IgD-negative memory B cell (primary cell): Measurements from ENCODE around the gene PTPRU. TPM values are rescaled to one million over a fixed set of nuclear protein-coding genes. Genes with fewer than 3 reads are reported as not detected.

Experiments
- H3K27ac Mint-ChIP-seq, 3 donors: one replicate each; pipeline ENCODE4 v1.8.0; 2020 to 2022; ENCODE audit warnings: mild to moderate bottlenecking in 3 of 3, mixed read lengths in 3 of 3, moderate library complexity in 1 of 3
- H3K27me3 Mint-ChIP-seq: one replicate; pipeline ENCODE4 v1.8.0; 2021; ENCODE audit warnings: mixed read lengths
- H3K36me3 Mint-ChIP-seq: one replicate; pipeline ENCODE4 v1.8.0; 2020; ENCODE audit warnings: mild to moderate bottlenecking, mixed read lengths
- H3K4me1 Mint-ChIP-seq, 3 donors: one replicate each; pipeline ENCODE4 v1.8.0; 2020 to 2022; ENCODE audit warnings: mixed read lengths in 3 of 3, mild to moderate bottlenecking in 1 of 3
- H3K4me3 Mint-ChIP-seq, 4 donors: one replicate each; pipeline ENCODE4 v1.8.0; 2020 to 2022; ENCODE audit warnings: mild to moderate bottlenecking in 4 of 4, mixed read lengths in 4 of 4, moderate library complexity in 3 of 4
- H3K9me3 Mint-ChIP-seq, 3 donors: one replicate each; pipeline ENCODE4 v1.8.0; 2020 to 2021; ENCODE audit warnings: mixed read lengths in 3 of 3, mild to moderate bottlenecking in 1 of 3
- polyA plus RNA-seq: library from polyadenylated mRNA; unstranded; fragments of 300-500 nt; fragmentation: Illumina TruSeq; gene quantifications from one replicate; pipeline ENCODE4 v1.2.3, GENCODE V29; 2021

PTPRU gene
- polyA plus RNA-seq, 1 donor from 2014 or later: not detected

DNA sequence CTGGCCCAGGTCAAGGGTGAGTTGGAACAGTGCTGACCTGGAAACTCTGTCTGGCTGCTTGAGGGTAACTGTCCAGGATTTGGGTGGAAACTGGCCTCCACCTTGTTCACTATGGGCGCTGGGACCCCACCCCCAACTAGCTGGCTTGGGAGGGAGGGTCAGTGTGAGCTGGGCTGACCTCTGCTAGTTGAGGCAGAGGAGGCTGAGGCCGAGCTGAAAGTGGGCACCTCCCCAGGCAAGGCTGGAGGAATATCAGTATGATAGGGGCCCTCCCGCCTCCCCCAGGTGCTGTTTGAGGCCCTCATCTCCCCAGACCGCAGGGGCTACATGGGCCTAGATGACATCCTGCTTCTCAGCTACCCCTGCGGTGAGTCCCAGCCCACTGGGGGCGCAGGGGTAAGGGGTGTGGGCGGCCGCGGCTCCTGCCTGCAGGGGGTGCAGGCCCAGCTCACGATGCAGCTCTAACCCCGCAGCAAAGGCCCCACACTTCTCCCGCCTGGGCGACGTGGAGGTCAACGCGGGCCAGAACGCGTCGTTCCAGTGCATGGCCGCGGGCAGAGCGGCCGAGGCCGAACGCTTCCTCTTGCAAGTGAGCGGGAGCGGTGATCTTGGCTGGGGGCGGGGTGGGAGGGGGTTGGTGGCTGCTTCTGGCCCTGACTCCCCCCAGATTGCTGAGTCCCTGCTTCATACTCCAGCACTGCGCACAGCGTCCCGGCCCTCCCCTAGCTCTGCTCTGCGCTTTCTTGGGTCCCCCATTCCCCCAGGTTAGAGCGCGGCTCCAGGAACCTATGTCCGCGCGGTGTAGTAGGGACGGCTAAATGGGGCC, 22.9 kb downstream of the PTPRU start:
- Mint-ChIP-seq H3K36me3 (peaks cover 5% of the 10 kb centered on the region), H3K27me3 (peaks cover 34% of the 10 kb centered on the region), H3K4me3 (peak overlapping the region in 3 of 4 donors; percentile 55 to 88 (median 70)), H3K27ac (no peak overlapping the region), H3K4me1 (peaks cover 0 to 4% (median 2%) of the 10 kb centered on the region in 3 donors), H3K9me3 (no peaks in the 10 kb centered on the region)

DNA sequence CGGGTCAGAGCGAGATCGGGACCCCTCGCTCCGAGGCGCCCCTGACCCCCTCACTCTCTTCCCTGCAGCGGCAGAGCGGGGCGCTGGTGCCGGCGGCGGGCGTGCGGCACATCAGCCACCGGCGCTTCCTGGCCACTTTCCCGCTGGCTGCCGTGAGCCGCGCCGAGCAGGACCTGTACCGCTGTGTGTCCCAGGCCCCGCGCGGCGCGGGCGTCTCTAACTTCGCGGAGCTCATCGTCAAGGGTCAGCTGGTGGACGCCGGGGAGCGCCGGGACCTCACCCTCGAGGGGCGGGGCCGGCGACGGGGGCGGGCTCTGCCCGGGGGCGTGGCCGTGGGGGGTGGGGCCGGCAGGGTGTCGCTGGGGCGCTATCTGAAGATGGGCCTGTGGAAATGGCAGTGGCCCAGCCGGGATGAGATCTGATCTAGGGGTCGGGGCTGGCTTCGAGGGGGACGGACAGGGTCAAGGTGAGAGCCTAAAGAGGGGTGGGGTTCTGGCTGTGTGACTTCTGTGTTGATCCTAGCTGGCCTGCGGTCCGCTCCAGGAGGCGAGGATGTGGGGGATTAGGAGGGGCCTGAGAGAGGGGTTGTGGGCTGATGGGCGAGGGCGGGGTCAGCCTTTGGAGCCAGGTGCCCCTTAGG, 23.6 kb downstream of the PTPRU start:
- Mint-ChIP-seq H3K4me1 (peaks cover 0 to 4% (median 2%) of the 10 kb centered on the region in 3 donors), H3K36me3 (peaks cover 5% of the 10 kb centered on the region), H3K27ac (no peak overlapping the region), H3K4me3 (peak overlapping the region in 3 of 4 donors; percentile 70 to 88 (median 85)), H3K9me3 (no peaks in the 10 kb centered on the region), H3K27me3 (peaks cover 34% of the 10 kb centered on the region)

DNA sequence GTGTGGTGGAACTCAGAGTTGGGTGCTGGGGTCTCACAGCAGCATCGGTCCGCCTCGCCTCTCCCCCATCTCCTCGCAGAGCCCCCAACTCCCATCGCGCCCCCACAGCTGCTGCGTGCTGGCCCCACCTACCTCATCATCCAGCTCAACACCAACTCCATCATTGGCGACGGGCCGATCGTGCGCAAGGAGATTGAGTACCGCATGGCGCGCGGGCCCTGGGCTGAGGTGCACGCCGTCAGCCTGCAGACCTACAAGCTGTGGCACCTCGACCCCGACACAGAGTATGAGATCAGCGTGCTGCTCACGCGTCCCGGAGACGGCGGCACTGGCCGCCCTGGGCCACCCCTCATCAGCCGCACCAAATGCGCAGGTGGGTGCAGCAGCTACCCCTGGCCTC, 24.2 kb downstream of the PTPRU start:
- Mint-ChIP-seq H3K27me3 (peaks cover 36% of the 10 kb centered on the region), H3K4me3 (peak overlapping the region in 2 of 4 donors; percentile 85 to 88), H3K9me3 (no peaks in the 10 kb centered on the region), H3K36me3 (peaks cover 5% of the 10 kb centered on the region), H3K4me1 (peaks cover 0 to 4% (median 2%) of the 10 kb centered on the region in 3 donors), H3K27ac (no peak overlapping the region)

DNA sequence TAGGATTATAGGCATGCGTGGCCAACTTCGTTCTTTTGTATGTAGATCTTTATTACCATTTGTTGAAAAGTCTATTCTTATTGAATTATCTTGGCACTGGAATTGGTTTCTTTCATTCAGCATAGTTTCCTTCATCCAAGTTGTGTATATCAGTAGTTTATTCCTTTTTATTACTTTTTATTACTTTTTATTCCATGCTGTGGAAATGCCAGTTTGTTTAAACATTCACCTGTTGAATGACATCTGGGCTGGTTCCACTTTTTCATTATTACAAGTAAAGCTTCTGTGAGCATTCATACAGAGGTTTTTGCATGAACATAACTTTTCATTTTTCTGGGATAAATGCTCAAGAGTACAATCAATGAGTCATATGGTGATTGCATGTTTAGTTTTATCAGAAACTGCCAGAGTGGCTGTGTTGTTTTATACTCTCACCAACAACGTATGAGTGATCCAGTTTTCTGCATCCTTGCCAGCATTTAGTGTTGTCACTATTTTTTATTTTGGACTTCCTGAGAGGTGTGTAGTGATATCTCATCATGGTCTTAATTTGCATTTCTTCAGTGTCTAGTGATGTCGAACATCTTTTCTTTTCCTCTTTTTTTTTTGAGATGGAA, 28.6 kb downstream of the PTPRU start:
- Mint-ChIP-seq H3K4me3 (no peak overlapping the region), H3K27ac (no peak overlapping the region), H3K27me3 (peaks cover 41% of the 10 kb centered on the region), H3K36me3 (peaks cover 4% of the 10 kb centered on the region), H3K9me3 (no peaks in the 10 kb centered on the region), H3K4me1 (peaks cover 0 to 2% (median 0%) of the 10 kb centered on the region in 3 donors)

DNA sequence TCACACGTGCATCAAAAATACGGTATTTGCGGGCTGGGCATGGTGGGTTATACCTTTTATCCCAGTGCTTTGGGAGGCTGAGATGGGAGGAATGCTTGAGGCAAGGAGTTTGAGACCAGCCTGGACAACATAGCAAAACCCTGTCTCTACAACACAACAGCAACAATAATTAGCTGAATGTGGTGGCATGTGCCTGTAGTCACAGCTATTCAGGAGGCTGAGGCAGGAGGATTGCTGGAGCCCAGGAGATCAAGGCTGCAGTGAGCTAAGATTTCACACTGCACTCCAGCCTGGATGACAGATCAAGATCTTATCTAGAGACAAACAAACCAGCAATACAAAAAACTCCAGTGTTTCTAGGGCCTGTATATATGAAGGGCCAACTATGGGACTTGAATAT, 30.6 kb downstream of the PTPRU start:
- peaks cover 4% of the 10 kb centered on the region for H3K36me3 Mint-ChIP-seq
- H3K27me3 Mint-ChIP-seq: peaks cover 31% of the 10 kb centered on the region
- H3K27ac Mint-ChIP-seq: no peak overlapping the region
- H3K4me3 Mint-ChIP-seq: no peak overlapping the region
- H3K4me1 Mint-ChIP-seq: no peaks in the 10 kb centered on the region
- H3K9me3 Mint-ChIP-seq: no peaks in the 10 kb centered on the region

DNA sequence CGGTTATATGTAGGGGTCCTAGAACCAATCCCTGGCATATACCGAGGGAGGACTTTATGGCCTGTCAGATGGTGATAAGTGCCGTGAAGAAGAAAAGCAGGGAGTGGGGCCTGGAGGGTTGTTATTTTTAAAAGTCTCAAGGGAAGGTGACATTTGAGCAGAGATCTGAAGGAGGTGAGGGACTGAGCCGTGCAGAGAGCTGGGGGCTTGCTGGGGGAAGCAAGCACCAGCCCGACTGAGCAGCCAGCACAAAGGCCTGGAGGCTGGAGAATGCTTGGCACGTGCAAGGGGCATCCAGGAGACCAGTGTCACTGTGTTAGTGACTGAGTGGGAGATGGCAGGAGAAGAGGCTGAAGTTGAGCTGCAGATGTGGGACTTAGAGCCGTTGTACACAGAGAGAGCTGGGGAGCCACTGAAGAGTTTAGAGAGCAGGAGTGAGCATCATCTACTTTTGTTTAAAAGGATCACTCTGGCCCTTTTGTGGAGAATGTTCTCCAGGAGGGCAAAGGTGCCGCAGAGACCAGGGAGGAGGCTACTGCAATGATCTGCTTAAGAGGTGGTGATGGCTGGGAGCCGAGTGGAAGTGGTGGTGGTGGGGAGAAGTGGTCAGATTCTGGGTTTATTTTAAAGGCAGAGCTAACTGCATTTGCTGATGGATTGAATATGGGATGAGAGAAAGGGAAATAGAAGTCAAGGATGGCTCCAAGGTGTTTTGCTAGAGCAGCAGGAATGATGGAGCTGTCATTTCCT, 31.2 kb downstream of the PTPRU start:
- Mint-ChIP-seq H3K9me3 (no peaks in the 10 kb centered on the region), H3K4me3 (no peak overlapping the region), H3K27me3 (peaks cover 30% of the 10 kb centered on the region), H3K36me3 (peaks cover 4% of the 10 kb centered on the region), H3K27ac (no peak overlapping the region), H3K4me1 (no peaks in the 10 kb centered on the region)

DNA sequence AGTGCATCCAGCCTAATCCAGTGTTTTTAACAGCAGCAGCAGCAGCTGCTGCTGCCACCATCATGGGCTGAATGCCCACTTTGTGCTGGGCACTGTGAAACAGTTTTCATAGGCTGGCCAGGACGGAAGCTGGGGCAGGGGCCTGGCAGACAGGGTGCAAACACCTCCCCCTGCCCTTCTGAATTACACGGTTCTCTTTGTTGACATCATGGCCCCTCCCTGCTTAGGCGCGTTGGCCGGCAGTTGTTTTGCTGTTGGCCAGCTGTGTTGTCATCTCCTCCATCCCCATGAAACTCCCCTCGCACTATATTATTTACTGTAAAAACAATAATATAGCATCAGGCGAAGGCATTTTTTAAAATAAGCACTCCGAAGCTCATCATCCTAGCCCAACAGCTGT, 33.1 kb downstream of the PTPRU start:
- Mint-ChIP-seq H3K36me3 (no peaks in the 10 kb centered on the region), H3K4me3 (no peak overlapping the region), H3K27me3 (peaks cover 29% of the 10 kb centered on the region), H3K27ac (no peak overlapping the region), H3K4me1 (no peaks in the 10 kb centered on the region), H3K9me3 (no peaks in the 10 kb centered on the region)

DNA sequence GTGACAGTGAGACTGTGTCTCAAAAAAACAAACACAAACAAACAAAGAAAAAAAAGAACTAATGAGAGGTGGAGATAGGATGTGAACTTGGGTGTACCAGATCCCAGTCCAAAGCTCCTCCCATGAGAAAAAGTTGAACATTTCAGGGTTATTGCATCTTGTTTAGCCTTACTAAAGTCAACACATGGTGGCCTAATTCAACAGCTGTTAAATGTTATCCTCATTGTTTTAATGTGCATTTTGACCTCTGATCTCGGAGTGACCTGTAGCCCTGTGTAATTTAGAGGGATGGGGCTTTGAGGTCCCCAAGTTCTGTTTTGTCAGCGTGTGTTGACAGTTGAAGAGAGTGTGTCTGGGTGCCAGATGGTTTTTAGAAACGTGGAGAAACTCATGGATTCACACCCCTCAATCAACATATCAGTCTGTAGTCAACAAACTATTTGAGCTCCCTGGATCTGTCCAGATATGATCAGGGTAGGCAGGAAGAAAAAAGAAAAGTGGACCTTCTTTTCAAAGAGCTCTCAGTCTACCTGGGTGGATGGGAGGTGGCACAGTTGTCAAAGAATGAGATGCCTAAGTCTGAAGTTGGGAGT, 34.7 kb downstream of the PTPRU start:
- Mint-ChIP-seq H3K9me3 (no peaks in the 10 kb centered on the region), H3K4me3 (no peak overlapping the region), H3K27ac (no peak overlapping the region), H3K4me1 (no peaks in the 10 kb centered on the region), H3K27me3 (peaks cover 24% of the 10 kb centered on the region), H3K36me3 (no peaks in the 10 kb centered on the region)

DNA sequence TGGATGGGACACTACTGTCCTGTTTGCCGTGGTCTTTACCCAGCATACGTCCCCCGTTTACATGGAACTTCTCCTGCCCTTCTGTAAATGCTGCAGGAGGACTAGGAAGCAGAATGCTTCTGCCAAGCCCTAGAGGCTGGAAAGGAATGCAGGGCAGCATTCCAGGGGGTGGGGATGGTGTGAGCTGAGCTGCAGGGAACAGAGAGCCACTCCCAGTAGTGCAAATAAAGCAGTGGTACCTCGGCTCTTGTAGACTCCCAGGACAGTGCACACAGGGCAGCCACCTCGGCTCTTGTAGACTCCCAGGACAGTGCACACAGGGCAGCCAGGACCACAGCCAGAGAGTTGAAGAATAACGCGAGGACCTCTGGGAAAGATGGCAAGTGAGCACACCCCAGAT, 35.4 kb downstream of the PTPRU start:
- peaks cover 2% of the 10 kb centered on the region for H3K36me3 Mint-ChIP-seq
- peaks cover 0 to 3% (median 0%) of the 10 kb centered on the region in 3 donors for H3K9me3 Mint-ChIP-seq
- H3K27ac Mint-ChIP-seq: no peak overlapping the region
- H3K4me1 Mint-ChIP-seq: no peaks in the 10 kb centered on the region
- H3K4me3 Mint-ChIP-seq: no peak overlapping the region
- peaks cover 18% of the 10 kb centered on the region for H3K27me3 Mint-ChIP-seq

DNA sequence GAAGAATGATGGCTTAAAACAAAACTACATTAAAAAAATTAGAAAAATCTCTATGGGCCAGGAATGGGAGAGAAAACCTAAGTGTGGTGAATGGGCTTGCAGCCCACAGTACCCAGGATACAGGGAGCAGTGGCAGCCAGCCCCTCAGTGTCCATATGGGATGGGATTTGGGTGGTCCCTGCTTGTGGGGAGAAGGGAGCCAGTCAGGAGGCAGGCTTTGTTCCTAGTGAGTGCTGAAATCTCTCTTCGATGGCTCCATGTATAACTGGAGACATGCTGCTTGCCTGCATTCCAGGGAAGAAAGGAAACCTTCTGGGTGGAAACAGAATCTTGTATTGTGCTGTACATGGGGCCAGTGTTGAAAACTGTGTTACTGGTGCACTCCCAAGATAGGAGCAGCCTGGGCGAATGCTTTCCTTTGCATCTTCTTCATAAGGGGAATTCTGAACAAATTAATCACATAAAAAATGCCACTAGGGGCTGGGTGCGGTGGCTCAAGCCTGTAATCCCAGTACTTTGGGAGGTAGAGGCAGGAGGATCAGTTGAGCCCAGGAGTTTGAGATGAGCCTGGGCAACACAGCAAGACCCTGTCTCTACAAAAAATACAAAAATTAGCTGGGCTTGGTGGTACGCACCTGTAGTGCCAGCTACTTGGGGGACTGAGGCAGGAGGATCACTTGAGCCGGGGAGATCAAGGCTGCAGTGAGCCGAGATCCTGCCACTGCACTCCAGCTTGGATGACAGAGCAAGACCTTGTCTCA, 36.0 kb downstream of the PTPRU start:
- no peak overlapping the region for H3K27ac Mint-ChIP-seq
- H3K36me3 Mint-ChIP-seq: peaks cover 2% of the 10 kb centered on the region
- H3K4me3 Mint-ChIP-seq: no peak overlapping the region
- peaks cover 15% of the 10 kb centered on the region for H3K27me3 Mint-ChIP-seq
- H3K9me3 Mint-ChIP-seq: peaks cover 0 to 5% (median 0%) of the 10 kb centered on the region in 3 donors
- H3K4me1 Mint-ChIP-seq: no peaks in the 10 kb centered on the region

DNA sequence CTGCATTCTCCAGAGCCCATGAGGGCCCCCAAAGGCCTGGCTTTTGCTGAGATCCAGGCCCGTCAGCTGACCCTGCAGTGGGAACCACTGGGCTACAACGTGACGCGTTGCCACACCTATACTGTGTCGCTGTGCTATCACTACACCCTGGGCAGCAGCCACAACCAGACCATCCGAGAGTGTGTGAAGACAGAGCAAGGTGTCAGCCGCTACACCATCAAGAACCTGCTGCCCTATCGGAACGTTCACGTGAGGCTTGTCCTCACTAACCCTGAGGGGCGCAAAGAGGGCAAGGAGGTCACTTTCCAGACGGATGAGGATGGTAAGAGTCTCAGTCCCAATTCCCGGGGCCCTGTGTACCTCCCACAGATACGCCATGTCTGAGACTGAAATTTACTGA, 39.1 kb downstream of the PTPRU start:
- peaks cover 0 to 5% (median 0%) of the 10 kb centered on the region in 3 donors for H3K9me3 Mint-ChIP-seq
- peaks cover 2% of the 10 kb centered on the region for H3K36me3 Mint-ChIP-seq
- no peaks in the 10 kb centered on the region for H3K4me1 Mint-ChIP-seq
- peaks cover 7% of the 10 kb centered on the region for H3K27me3 Mint-ChIP-seq
- no peak overlapping the region for H3K27ac Mint-ChIP-seq
- H3K4me3 Mint-ChIP-seq: no peak overlapping the region

DNA sequence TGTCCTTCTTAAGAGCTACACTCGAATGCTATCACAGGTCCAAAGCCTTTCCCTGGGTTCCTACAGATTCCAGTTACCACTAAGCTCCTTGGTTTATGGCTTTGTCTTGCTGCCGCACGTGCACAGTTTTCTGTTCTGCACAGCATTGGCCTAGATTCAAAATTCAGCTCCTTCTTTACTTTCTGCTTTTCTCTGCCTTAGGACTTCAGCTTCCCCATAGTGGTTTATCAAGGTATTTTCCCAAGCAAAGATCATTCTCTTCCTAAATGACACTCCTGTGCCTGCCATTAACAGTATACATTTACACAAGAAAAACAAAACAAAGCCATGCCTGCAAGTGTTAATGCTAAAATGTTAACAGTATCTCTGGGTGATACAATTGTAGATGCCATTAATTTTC, 41.8 kb downstream of the PTPRU start:
- H3K9me3 Mint-ChIP-seq: peaks cover 0 to 5% (median 0%) of the 10 kb centered on the region in 3 donors
- no peak overlapping the region for H3K4me3 Mint-ChIP-seq
- H3K27ac Mint-ChIP-seq: no peak overlapping the region
- peaks cover 2% of the 10 kb centered on the region for H3K36me3 Mint-ChIP-seq
- no peaks in the 10 kb centered on the region for H3K4me1 Mint-ChIP-seq
- peaks cover 1% of the 10 kb centered on the region for H3K27me3 Mint-ChIP-seq

DNA sequence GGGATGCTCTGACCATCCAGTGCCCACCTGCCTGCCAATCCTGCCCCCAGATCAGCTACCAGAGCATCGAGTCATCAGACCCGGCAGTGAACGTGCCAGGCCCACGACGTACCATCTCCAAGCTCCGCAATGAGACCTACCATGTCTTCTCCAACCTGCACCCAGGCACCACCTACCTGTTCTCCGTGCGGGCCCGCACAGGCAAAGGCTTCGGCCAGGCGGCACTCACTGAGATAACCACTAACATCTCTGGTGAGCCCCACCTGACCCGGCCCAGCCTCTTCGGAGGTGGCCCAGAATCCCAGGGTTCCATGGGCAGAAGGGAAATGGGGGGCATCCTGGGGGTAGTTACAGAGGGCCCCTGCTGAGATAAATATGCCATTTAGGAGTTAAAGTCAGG, 43.1 kb downstream of the PTPRU start:
- peaks cover 1% of the 10 kb centered on the region for H3K27me3 Mint-ChIP-seq
- H3K9me3 Mint-ChIP-seq: peaks cover 0 to 6% (median 0%) of the 10 kb centered on the region in 3 donors
- H3K36me3 Mint-ChIP-seq: peaks cover 2% of the 10 kb centered on the region
- H3K4me1 Mint-ChIP-seq: peaks cover 0 to 2% (median 0%) of the 10 kb centered on the region in 3 donors
- H3K4me3 Mint-ChIP-seq: no peak overlapping the region
- no peak overlapping the region for H3K27ac Mint-ChIP-seq

DNA sequence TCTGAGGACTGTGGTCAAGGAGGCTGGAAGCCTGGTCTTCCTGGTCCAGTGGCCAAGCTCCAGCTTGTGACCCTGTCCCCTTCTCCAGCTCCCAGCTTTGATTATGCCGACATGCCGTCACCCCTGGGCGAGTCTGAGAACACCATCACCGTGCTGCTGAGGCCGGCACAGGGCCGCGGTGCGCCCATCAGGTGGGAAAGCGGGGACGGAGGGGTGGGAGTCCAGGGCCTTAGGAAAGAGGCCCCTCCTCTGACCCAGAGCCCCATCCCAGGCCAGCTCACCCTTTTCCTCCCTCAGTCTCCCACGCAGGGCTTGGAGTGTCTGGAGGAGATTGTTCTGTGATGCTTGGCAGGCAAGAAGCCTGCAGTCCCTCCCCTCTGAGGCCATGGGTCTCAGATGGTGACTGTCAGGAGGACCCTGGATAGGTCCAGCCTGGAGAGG, 43.6 kb downstream of the PTPRU start:
- no peak overlapping the region for H3K27ac Mint-ChIP-seq
- peaks cover 2% of the 10 kb centered on the region for H3K36me3 Mint-ChIP-seq
- H3K9me3 Mint-ChIP-seq: peaks cover 0 to 6% (median 0%) of the 10 kb centered on the region in 3 donors
- no peak overlapping the region for H3K4me3 Mint-ChIP-seq
- H3K4me1 Mint-ChIP-seq: peaks cover 0 to 2% (median 0%) of the 10 kb centered on the region in 3 donors
- H3K27me3 Mint-ChIP-seq: peaks cover 1% of the 10 kb centered on the region
